Neural progenitor cell (in vitro differentiated cells): ENCODE measurements around the gene CTU1.

Experiments used
- CTCF ChIP-seq: fragments of 200-600 bp; sonication (generic); IDR thresholded peaks from 2 replicates; pipeline ENCODE4 v1.5.1; 2017; ENCODE audit warnings: antibody characterized with exemption, mild to moderate bottlenecking
- EZH2 ChIP-seq: fragments of 200-600 bp; sonication (generic); IDR thresholded peaks from 2 replicates; pipeline ENCODE4 v1.6.1; 2017; ENCODE audit warnings: antibody characterized with exemption, mild to moderate bottlenecking, moderate library complexity

- no peak for TF ChIP-seq CTCF
- no peak for TF ChIP-seq EZH2
Observed at GRCh38 chr19:51060973-51061372, 47.2 kb downstream of the CTU1 start.
